Stimulated activated naive B cell treated with anti-CD40 and anti-IgM and Interleukin-4, amounts not matched to agents 10 μg/mL and 1 μg/mL and 100 μg/mL, for 72 hours (primary cell): ENCODE measurements around the gene TNNT3.

ENCODE experiments used
- ATAC-seq, 2 donors: fragments of 150-1000 bp; cut with Tn5 transposase; replicated peaks; 2 replicates each; pipeline ENCODE4 v1.10.0; 2021; ENCODE audit warnings: moderate library complexity in 1 of 2
- DNase-seq: peaks from one replicate; pipeline ENCODE4 v3.0.0; 2021
- H3K27ac Mint-ChIP-seq: one replicate; pipeline ENCODE4 v1.8.0; 2022; ENCODE audit warnings: mild to moderate bottlenecking, mixed read lengths
- H3K27me3 Mint-ChIP-seq, 2 donors: one replicate each; pipeline ENCODE4 v1.8.0; 2022; ENCODE audit warnings: mixed read lengths in 2 of 2
- H3K36me3 Mint-ChIP-seq, 2 donors: one replicate each; pipeline ENCODE4 v1.8.0; 2022; ENCODE audit warnings: mixed read lengths in 2 of 2, mild to moderate bottlenecking in 1 of 2
- H3K4me1 Mint-ChIP-seq, 2 donors: one replicate each; pipeline ENCODE4 v1.8.0; 2022; ENCODE audit warnings: mixed read lengths in 2 of 2, mild to moderate bottlenecking in 1 of 2
- H3K4me3 Mint-ChIP-seq, 2 donors: one replicate each; pipeline ENCODE4 v1.8.0; 2022; ENCODE audit warnings: mild to moderate bottlenecking in 2 of 2, mixed read lengths in 2 of 2, moderate library complexity in 1 of 2
- H3K9me3 Mint-ChIP-seq, 2 donors: one replicate each; pipeline ENCODE4 v1.8.0; 2022; ENCODE audit warnings: mixed read lengths in 2 of 2, mild to moderate bottlenecking in 1 of 2

TNNT3 gene

GRCh38 chr11:1949302-1949701, 29.8 kb downstream of the TNNT3 start:
- ATAC-seq = no peak
- Mint-ChIP-seq H3K36me3 (no peaks in the 10 kb centered on the region), H3K4me1 (no peaks in the 10 kb centered on the region), H3K27me3 (no peaks in the 10 kb centered on the region), H3K27ac (no peak overlapping the region), H3K9me3 (no peaks in the 10 kb centered on the region), H3K4me3 (no peak overlapping the region)
- no peak for DNase-seq

GRCh38 chr11:1949922-1950321, 30.4 kb downstream of the TNNT3 start:
- no peak for DNase-seq
- Mint-ChIP-seq H3K27me3 (no peaks in the 10 kb centered on the region), H3K4me3 (no peak overlapping the region), H3K9me3 (no peaks in the 10 kb centered on the region), H3K4me1 (no peaks in the 10 kb centered on the region), H3K36me3 (no peaks in the 10 kb centered on the region), H3K27ac (no peak overlapping the region)
- ATAC-seq = no peak

- ATAC-seq (no peak), DNase-seq (no peak)
- Mint-ChIP-seq H3K36me3 (no peaks in the 10 kb centered on the region), H3K27me3 (no peaks in the 10 kb centered on the region), H3K4me3 (no peak overlapping the region), H3K9me3 (no peaks in the 10 kb centered on the region), H3K4me1 (no peaks in the 10 kb centered on the region), H3K27ac (no peak overlapping the region)
Observed at GRCh38 chr11:1952806-1953482, 33.4 kb downstream of the TNNT3 start.

GRCh38 chr11:1953489-1954266, 34.2 kb downstream of the TNNT3 start:
- Mint-ChIP-seq H3K36me3 (no peaks in the 10 kb centered on the region), H3K27ac (no peak overlapping the region), H3K4me1 (no peaks in the 10 kb centered on the region), H3K4me3 (no peak overlapping the region), H3K27me3 (no peaks in the 10 kb centered on the region), H3K9me3 (no peaks in the 10 kb centered on the region)
- peak; percentile 2 for DNase-seq
- peak; percentile 76 to 79 for ATAC-seq

GRCh38 chr11:1958367-1958766, 38.9 kb downstream of the TNNT3 start:
- DNase-seq (no peak), ATAC-seq (no peak)
- no peaks in the 10 kb centered on the region for H3K27me3 Mint-ChIP-seq
- H3K9me3 Mint-ChIP-seq = no peaks in the 10 kb centered on the region
- H3K36me3 Mint-ChIP-seq = no peaks in the 10 kb centered on the region
- H3K27ac Mint-ChIP-seq = no peak overlapping the region
- H3K4me3 Mint-ChIP-seq = no peak overlapping the region
- no peaks in the 10 kb centered on the region for H3K4me1 Mint-ChIP-seq

GRCh38 chr11:1959786-1960185, 40.3 kb downstream of the TNNT3 start:
- ATAC-seq = no peak
- H3K36me3 Mint-ChIP-seq = no peaks in the 10 kb centered on the region
- H3K4me3 Mint-ChIP-seq = no peak overlapping the region
- H3K9me3 Mint-ChIP-seq = no peaks in the 10 kb centered on the region
- H3K27me3 Mint-ChIP-seq = no peaks in the 10 kb centered on the region
- no peak for DNase-seq
- H3K27ac Mint-ChIP-seq = no peak overlapping the region
- no peaks in the 10 kb centered on the region for H3K4me1 Mint-ChIP-seq

- Mint-ChIP-seq H3K27me3 (no peaks in the 10 kb centered on the region), H3K4me3 (no peak overlapping the region), H3K27ac (no peak overlapping the region), H3K9me3 (no peaks in the 10 kb centered on the region), H3K4me1 (no peaks in the 10 kb centered on the region), H3K36me3 (no peaks in the 10 kb centered on the region)
- no peak for DNase-seq
- no peak for ATAC-seq
Observed at GRCh38 chr11:1963864-1964263, 44.4 kb downstream of the TNNT3 start.

DNA sequence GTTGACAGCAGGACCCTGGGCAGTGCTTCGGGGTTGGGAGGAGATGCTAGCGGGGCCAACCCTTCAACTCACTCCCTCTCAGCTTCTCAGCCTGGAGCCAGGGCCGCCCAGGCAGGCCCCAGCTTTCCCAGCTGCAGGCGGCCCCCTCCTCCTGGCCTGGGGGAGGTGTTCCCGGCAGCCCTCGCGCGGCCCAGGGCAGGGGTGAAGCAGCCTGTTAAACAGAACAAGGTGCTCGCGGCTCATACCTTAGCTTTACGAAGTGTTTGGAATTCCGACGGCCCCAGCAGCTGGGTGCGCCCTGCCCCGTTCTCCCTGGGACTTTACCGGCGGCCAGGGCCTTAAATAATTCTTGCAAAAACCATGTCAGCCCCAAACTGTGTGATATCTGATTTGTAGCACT, 44.8 kb downstream of the TNNT3 start:
- DNase-seq (no peak), ATAC-seq (no peak)
- no peaks in the 10 kb centered on the region for H3K27me3 Mint-ChIP-seq
- H3K4me1 Mint-ChIP-seq = no peaks in the 10 kb centered on the region
- H3K4me3 Mint-ChIP-seq = no peak overlapping the region
- H3K27ac Mint-ChIP-seq = no peak overlapping the region
- no peaks in the 10 kb centered on the region for H3K36me3 Mint-ChIP-seq
- no peaks in the 10 kb centered on the region for H3K9me3 Mint-ChIP-seq

DNA sequence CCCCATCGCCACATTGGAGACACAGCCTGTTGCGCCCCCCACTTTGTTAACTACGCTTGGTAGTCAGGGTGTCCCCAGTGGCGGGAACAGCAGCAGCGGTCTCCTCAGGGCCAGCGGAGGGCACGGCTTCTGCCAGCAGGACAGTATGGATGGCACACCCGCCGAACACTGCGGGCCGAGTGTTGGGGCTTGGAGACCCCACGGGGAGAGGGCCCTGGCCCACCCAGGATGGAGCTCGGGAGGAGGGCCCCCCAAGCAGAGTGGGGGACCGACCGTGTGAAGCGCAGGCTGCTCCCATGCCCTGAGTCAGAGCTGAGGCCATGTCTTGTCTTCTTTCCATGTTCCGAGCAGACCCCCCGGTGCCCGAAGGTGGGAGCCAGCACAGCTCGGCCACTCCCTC, 45.5 kb downstream of the TNNT3 start:
- Mint-ChIP-seq H3K27me3 (no peaks in the 10 kb centered on the region), H3K27ac (no peak overlapping the region), H3K4me3 (no peak overlapping the region), H3K4me1 (no peaks in the 10 kb centered on the region), H3K9me3 (no peaks in the 10 kb centered on the region), H3K36me3 (no peaks in the 10 kb centered on the region)
- ATAC-seq = no peak
- DNase-seq = no peak

DNA sequence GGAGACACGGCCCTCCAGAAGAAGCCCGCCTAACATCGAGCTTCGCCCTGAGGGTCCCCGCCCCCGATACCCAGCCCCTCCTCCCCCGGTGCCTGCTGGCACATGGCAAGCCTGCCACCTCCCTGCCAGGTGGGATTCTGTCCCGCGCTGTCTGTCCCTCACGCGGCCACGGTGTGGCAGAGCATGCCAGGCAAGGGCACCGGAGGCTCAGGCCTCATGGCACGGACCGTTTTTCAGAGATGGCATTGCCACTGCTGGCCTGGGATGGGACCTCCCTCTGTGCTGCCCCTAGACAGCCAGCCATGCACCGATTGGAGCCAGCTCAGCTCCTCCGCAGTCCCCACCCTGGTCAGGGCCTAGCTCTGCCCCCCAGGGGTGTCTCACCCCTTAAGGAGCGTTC, 47.0 kb downstream of the TNNT3 start:
- H3K9me3 Mint-ChIP-seq = no peaks in the 10 kb centered on the region
- DNase-seq = no peak
- H3K27me3 Mint-ChIP-seq = no peaks in the 10 kb centered on the region
- H3K27ac Mint-ChIP-seq = no peak overlapping the region
- no peak overlapping the region for H3K4me3 Mint-ChIP-seq
- H3K36me3 Mint-ChIP-seq = no peaks in the 10 kb centered on the region
- ATAC-seq = no peak
- H3K4me1 Mint-ChIP-seq = no peaks in the 10 kb centered on the region

DNA sequence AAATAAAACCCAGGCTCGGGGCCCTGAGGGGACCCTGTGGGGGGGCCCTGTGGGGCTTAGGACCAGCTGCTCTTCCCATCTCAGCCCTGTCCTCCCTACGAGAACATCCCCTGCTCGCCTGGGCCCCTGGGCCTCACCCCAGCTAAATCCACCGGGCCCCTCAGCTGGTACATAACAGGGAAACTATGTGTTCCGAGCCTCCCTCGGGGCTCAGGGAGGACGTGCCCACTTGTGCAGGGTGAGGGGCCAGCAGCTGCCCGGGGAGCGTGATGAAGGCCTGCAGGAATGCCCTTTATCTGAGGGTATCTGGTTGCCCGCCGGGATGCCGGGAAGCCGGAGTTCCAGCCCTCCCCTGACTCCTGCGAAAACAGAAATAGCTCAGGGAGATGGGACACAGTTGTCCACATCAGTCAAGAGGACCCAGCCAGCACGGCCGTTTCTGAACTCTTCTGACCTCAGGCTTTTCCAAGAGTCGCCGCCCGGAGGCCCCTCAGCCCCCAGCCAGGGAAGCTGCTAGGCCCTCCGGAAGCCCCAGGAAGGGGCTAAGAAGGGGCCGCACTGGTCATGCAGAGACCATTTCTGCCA, 48.2 kb downstream of the TNNT3 start:
- H3K36me3 Mint-ChIP-seq = no peaks in the 10 kb centered on the region
- H3K4me1 Mint-ChIP-seq = no peaks in the 10 kb centered on the region
- no peaks in the 10 kb centered on the region for H3K9me3 Mint-ChIP-seq
- DNase-seq (no peak), ATAC-seq (no peak)
- H3K27ac Mint-ChIP-seq = no peak overlapping the region
- H3K4me3 Mint-ChIP-seq = no peak overlapping the region
- H3K27me3 Mint-ChIP-seq = no peaks in the 10 kb centered on the region

DNA sequence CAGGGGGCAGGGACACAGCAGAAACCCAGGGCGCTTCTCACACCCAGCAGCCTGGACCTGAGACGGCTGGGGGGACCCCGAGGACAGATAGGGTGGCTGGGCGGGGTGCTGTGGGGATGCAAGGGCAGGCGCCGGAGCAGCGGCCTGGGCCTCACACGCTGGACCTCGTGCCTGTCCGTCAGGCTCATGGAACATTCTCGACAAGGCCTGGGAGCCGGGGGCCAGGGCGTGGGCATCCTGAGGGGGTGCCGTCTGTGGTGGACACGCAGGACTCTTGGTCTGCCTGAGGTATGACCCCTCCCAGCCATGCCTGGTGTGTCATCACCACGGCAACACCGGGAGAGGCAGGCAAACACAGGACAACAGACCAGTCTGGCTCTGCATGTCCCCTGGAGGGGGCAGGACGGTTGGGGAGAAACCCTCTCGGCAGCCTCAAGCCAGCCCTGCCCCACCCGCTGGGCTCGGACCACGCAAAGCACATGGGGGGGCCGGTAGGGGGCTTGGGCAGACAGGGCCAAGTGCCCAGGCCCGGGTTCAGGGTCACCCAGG, 49.0 kb downstream of the TNNT3 start:
- DNase-seq (no peak), ATAC-seq (no peak)
- Mint-ChIP-seq H3K36me3 (no peaks in the 10 kb centered on the region), H3K27me3 (no peaks in the 10 kb centered on the region), H3K4me3 (no peak overlapping the region), H3K9me3 (no peaks in the 10 kb centered on the region), H3K4me1 (no peaks in the 10 kb centered on the region), H3K27ac (no peak overlapping the region)

- Mint-ChIP-seq H3K4me1 (no peaks in the 10 kb centered on the region), H3K4me3 (no peak overlapping the region), H3K27me3 (no peaks in the 10 kb centered on the region), H3K27ac (no peak overlapping the region), H3K9me3 (no peaks in the 10 kb centered on the region), H3K36me3 (no peaks in the 10 kb centered on the region)
- DNase-seq (no peak), ATAC-seq (no peak)
Observed at GRCh38 chr11:1969035-1969434, 49.5 kb downstream of the TNNT3 start.

GRCh38 chr11:1969776-1970175, 50.3 kb downstream of the TNNT3 start:
- Mint-ChIP-seq H3K4me1 (no peaks in the 10 kb centered on the region), H3K9me3 (no peaks in the 10 kb centered on the region), H3K27me3 (no peaks in the 10 kb centered on the region), H3K36me3 (no peaks in the 10 kb centered on the region), H3K27ac (no peak overlapping the region), H3K4me3 (no peak overlapping the region)
- no peak for DNase-seq
- no peak for ATAC-seq

DNA sequence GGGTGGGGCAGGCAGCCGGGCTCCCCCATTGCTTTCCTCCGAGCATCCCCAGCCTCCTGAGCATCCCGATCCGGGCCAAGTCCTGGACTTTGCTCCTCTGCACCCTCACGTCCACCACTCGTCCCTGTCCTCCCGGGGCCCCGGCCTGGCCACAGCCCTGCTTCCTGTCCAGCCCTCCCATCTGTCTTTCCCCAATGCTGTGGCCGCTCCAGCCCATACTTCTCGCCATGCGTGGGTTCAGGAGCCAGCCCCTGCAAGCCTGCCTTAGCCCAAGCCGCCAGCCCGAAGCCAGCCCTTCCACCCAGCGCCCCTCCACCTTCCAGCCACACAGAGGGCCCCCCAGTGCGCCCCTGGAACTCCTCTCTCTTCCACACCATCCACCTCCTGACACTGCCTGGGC, 51.5 kb downstream of the TNNT3 start:
- H3K27me3 Mint-ChIP-seq = no peaks in the 10 kb centered on the region
- ATAC-seq = no peak
- H3K36me3 Mint-ChIP-seq = no peaks in the 10 kb centered on the region
- no peaks in the 10 kb centered on the region for H3K4me1 Mint-ChIP-seq
- no peak overlapping the region for H3K27ac Mint-ChIP-seq
- no peak for DNase-seq
- H3K4me3 Mint-ChIP-seq = no peak overlapping the region
- no peaks in the 10 kb centered on the region for H3K9me3 Mint-ChIP-seq
